HepG2 (cell line): ENCODE results near the gene TUFM. TPM values are rescaled to one million over a fixed set of nuclear protein-coding genes. Genes with fewer than 3 reads are reported as not detected.
A peak's percentile ranks its signal among the peaks of the same experiment; 100 is the strongest.

Experiments used
- ATAC-seq: fragments of 200-7000 bp; cut with Tn5 transposase; 3 replicates; pipeline ENCODE4 v1.9.1; 2020; ENCODE audit warnings: mild to moderate bottlenecking, moderate library complexity
- BruUV-seq: library from RNA; stranded (reverse); fragments of 400-500 nt; replicated peaks from 2 replicates; lab custom pipeline; 2021; lab: Mats Ljungman, UMichigan
- CTCF ChIA-PET: fragments of 300-600 bp; formaldehyde crosslinking; extraction: SDS; loops from one replicate; lab custom pipeline; 2021; ENCODE audit warnings: low total read pairs, inconsistent platforms, low intra/inter-chr PET ratio; lab: Yijun Ruan, JAX
- POLR2A ChIA-PET: fragments of 350-600 bp; sonication (Branson Sonifier 250); formaldehyde crosslinking; loops from one replicate; lab custom pipeline; 2020; ENCODE audit warnings: antibody characterized with exemption, inconsistent platforms; lab: Yijun Ruan, JAX
- DNase-seq: peaks from one replicate; pipeline ENCODE4 v3.0.0-alpha.2; 2015; ENCODE audit warnings: low spot score
- FAIRE-seq: peaks from 3 replicates; lab custom pipeline; 2011; peaks lifted over from hg19 to GRCh38; lab: Jason Lieb, UNC
- H2AFZ ChIP-seq: one replicate; pipeline ENCODE4 v1.6.1; 2011; ENCODE audit warnings: low read length, inconsistent platforms
- H3K27ac ChIP-seq: fragments of 300-600 bp; 3 replicates; pipeline ENCODE4 v1.8.0; 2011; ENCODE audit warnings: mixed run types, mild to moderate bottlenecking, mixed read lengths, low read length, inconsistent platforms; ENCODE audit not compliant: insufficient read depth; ENCODE audit errors: extremely low read length
- H3K27me3 ChIP-seq, 2 experiments: fragments of 200-600 bp in 1 of 2; 2 replicates in 1 of 2; 3 replicates in 1 of 2; pipeline versions ENCODE4 v1.6.0 to v1.8.0; 2011; ENCODE audit warnings: low read length in 2 of 2, mild to moderate bottlenecking in 2 of 2, moderate library complexity in 2 of 2, inconsistent platforms in 1 of 2; ENCODE audit not compliant: insufficient read depth in 2 of 2, control insufficient read depth in 1 of 2
- H3K36me3 ChIP-seq, 2 experiments: fragments of 200-600 bp in 1 of 2; replicated peaks in 1 of 2; 2 replicates in 1 of 2; 3 replicates in 1 of 2; pipeline versions ENCODE4 v1.5.1 to v1.8.0; 2011; ENCODE audit warnings: low read length in 2 of 2, inconsistent platforms in 1 of 2; ENCODE audit not compliant: insufficient read depth in 2 of 2, control insufficient read depth in 1 of 2
- H3K4me1 ChIP-seq: 2 replicates; pipeline ENCODE4 v1.5.1; 2012; ENCODE audit warnings: low read length, inconsistent platforms; ENCODE audit not compliant: insufficient read depth
- H3K4me2 ChIP-seq: 2 replicates; pipeline ENCODE4 v1.6.0; 2011; ENCODE audit warnings: low read depth, low read length, inconsistent platforms
- H3K4me3 ChIP-seq, 3 experiments: fragments of 200-600 bp in 1 of 3; sonication (generic), shearing (Covaris generic) in 1 of 3; replicated peaks in 1 of 3; 2 replicates each; pipeline ENCODE4 v1.5.1; 2011 to 2016; ENCODE audit warnings: low read length in 3 of 3, inconsistent platforms in 2 of 3, low read depth in 2 of 3, mild to moderate bottlenecking in 2 of 3, control low read depth in 1 of 3, mixed read lengths in 1 of 3; ENCODE audit not compliant: insufficient read depth in 1 of 3
- H3K79me2 ChIP-seq: one replicate; pipeline ENCODE4 v1.6.1; 2011; ENCODE audit warnings: low read length, inconsistent platforms; ENCODE audit not compliant: insufficient read depth
- H3K9ac ChIP-seq: 2 replicates; pipeline ENCODE4 v1.6.0; 2011; ENCODE audit warnings: mild to moderate bottlenecking, low read depth, low read length, inconsistent platforms; ENCODE audit not compliant: insufficient read depth
- H3K9me3 ChIP-seq: 2 replicates; pipeline ENCODE4 v1.5.1; 2012; ENCODE audit warnings: mild to moderate bottlenecking, low read length
- H4K20me1 ChIP-seq: 2 replicates; pipeline ENCODE4 v1.6.0; 2011; ENCODE audit warnings: inconsistent platforms, mild to moderate bottlenecking, low read length, moderate library complexity; ENCODE audit not compliant: insufficient read depth
- AGO2 ChIP-seq: fragments of 200-400 bp; formaldehyde crosslinking; optimal IDR thresholded peaks from 2 replicates; pipeline ENCODE3; 2017; ENCODE audit warnings: mild to moderate bottlenecking, low read depth, low read length, moderate library complexity
- MEIS1 ChIP-seq: sonication (generic); formaldehyde crosslinking; IDR thresholded peaks from 2 replicates; pipeline ENCODE4 v1.9.0; 2021; ENCODE audit warnings: mild to moderate bottlenecking, missing genetic modification reagents, moderate library complexity, borderline replicate concordance
- ZNF33B ChIP-seq: sonication (generic); formaldehyde crosslinking; IDR thresholded peaks from 2 replicates; pipeline ENCODE4 v1.5.1; 2020; ENCODE audit warnings: mild to moderate bottlenecking, missing genetic modification reagents
- WGBS: methylation state at CpG from one replicate; pipeline ENCODE4 v1.1.6; 2017; ENCODE audit warnings: low lambda C conversion rate; 5-methylcytosine and 5-hydroxymethylcytosine counted together
- in situ Hi-C: cut with HindIII; loops from 2 replicates; pipeline ENCODE4 v1.10.0; 2017; ENCODE audit warnings: low pct_unique_long_range_greater_than_20kb; ENCODE audit not compliant: extremely low pct_ligation_motif_present
- intact Hi-C: fragments of 100-400 bp; cut with micrococcal nuclease; formaldehyde crosslinking; loops from one replicate; pipeline ENCODE4 v1.10.0; 2022; ENCODE audit not compliant: unreplicated experiment
- polyA plus RNA-seq, 8 experiments: library from polyadenylated mRNA; depleted of rRNA in 3 of 8; stranded (reverse) in 7 of 8; unstranded in 1 of 8; fragments of >200 nt; fragmentation: Illumina TruSeq in 4 of 8; extraction: Trizol in 4 of 8; gene quantifications; 2 replicates each; pipeline versions ENCODE4 v1.2.1 to v1.2.3, GENCODE V29; 2011 to 2016; ENCODE audit warnings: low read depth in 4 of 8, missing spikeins in 1 of 8, mixed read lengths in 1 of 8; ENCODE audit not compliant: insufficient read depth in 1 of 8
- total RNA-seq, 5 experiments: library from RNA; depleted of rRNA; stranded (reverse); fragments of >200 nt; fragmentation: Illumina TruSeq; extraction: Trizol; gene quantifications; 2 replicates each; pipeline ENCODE4 v1.2.3, GENCODE V29; 2016; ENCODE audit warnings: low read depth in 1 of 5
- TF ChIP-seq, protein P1 (sequence below): IDR thresholded peaks from 2 replicates; pipeline ENCODE4 v1.6.1; 2016; ENCODE audit warnings: control low read depth
- TF ChIP-seq, protein P2 (sequence below): sonication (generic); formaldehyde crosslinking; IDR thresholded peaks from 2 replicates; pipeline ENCODE4 v1.4.0; 2020; ENCODE audit warnings: missing genetic modification reagents

TUFM gene
- total and polyA plus RNA-seq, 2 of the 13 experiments (the other 11 are each of a cell fraction or from before 2014, with no cell fraction given): 206 to 298 TPM

DNA sequence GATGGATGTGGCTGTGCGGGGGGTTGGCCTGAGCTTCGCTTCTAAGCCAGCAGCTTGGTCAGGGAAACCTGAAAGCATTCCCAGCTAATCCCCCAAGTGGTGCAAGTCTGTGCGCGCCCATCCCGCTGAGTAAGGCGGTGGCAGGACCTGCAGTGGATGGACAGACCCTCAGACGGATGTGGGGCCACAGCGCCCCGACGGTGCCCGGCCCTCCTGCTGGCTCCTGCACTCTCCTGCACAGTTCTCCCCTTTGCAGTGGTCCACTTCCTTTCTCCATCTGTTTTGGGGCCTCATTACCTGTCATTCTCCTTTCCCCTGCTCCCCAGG is 34.4 kb upstream of the TUFM start (continued):
- no peak for TF ChIP-seq MEIS1
- TF ChIP-seq, protein P1, sequence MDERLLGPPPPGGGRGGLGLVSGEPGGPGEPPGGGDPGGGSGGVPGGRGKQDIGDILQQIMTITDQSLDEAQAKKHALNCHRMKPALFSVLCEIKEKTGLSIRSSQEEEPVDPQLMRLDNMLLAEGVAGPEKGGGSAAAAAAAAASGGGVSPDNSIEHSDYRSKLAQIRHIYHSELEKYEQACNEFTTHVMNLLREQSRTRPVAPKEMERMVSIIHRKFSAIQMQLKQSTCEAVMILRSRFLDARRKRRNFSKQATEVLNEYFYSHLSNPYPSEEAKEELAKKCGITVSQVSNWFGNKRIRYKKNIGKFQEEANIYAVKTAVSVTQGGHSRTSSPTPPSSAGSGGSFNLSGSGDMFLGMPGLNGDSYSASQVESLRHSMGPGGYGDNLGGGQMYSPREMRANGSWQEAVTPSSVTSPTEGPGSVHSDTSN (CRISPR knock-in tag): no peak
- no peak for TF ChIP-seq ZNF33B (CRISPR knock-in tag)

DNA sequence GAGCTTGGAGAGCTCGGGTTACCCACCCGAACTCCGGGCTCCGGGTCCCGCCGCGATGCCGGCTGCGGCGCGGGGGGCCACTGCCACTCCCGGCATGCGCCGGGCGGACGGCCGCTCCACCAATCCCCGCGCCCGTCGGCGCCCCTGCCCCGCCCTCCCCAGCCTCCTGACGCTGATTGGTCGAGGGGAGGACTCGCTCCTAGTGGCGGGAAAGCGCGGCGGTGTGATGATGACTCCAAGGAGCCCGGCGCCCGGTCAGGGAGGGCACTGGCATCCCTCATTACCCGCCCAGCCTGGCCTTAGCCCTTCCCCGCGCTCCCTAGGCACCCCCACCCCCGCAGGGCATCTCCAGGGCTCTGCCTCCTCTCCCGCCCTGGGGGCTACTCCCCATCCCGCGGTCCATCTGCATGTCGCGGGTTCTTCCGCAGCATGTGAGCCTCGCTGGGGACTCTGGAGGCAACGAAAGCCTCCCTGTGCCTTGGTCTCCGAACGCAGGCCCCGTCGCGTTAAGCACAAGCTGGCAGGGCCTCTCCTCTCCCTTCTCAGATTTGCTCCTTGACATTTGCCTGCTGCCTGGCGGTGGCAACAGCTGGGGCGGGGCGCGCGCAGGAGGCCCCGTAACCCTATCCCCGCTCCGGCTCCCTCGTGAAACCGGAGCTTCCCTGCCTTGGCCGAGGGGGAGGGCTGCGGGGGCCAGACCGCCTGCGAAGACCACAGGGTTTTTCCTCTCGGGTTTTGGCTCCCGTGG is 33.9 kb upstream of the TUFM start:
- peak; percentile 65 for TF ChIP-seq AGO2
- TF ChIP-seq, protein P2, sequence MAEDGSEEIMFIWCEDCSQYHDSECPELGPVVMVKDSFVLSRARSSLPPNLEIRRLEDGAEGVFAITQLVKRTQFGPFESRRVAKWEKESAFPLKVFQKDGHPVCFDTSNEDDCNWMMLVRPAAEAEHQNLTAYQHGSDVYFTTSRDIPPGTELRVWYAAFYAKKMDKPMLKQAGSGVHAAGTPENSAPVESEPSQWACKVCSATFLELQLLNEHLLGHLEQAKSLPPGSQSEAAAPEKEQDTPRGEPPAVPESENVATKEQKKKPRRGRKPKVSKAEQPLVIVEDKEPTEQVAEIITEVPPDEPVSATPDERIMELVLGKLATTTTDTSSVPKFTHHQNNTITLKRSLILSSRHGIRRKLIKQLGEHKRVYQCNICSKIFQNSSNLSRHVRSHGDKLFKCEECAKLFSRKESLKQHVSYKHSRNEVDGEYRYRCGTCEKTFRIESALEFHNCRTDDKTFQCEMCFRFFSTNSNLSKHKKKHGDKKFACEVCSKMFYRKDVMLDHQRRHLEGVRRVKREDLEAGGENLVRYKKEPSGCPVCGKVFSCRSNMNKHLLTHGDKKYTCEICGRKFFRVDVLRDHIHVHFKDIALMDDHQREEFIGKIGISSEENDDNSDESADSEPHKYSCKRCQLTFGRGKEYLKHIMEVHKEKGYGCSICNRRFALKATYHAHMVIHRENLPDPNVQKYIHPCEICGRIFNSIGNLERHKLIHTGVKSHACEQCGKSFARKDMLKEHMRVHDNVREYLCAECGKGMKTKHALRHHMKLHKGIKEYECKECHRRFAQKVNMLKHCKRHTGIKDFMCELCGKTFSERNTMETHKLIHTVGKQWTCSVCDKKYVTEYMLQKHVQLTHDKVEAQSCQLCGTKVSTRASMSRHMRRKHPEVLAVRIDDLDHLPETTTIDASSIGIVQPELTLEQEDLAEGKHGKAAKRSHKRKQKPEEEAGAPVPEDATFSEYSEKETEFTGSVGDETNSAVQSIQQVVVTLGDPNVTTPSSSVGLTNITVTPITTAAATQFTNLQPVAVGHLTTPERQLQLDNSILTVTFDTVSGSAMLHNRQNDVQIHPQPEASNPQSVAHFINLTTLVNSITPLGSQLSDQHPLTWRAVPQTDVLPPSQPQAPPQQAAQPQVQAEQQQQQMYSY (CRISPR knock-in tag): no peak
- TF ChIP-seq, all 625 proteins: peak for 1
- Histone ChIP-seq H4K20me1 (no peaks in the 10 kb centered on the region), H3K9me3 (no peaks in the 10 kb centered on the region), H3K4me3 (no peak overlapping the region), H3K4me2 (no peak overlapping the region), H2AFZ (no peak overlapping the region), H3K4me1 (no peaks in the 10 kb centered on the region), H3K9ac (no peak overlapping the region), H3K36me3 (peaks cover 7 to 9% of the 10 kb centered on the region in 2 experiments; a peak in 4 of 5 replicates), H3K27me3 (no peaks in the 10 kb centered on the region), H3K27ac (no peak overlapping the region), H3K79me2 (no peaks in the 10 kb centered on the region)
- FAIRE-seq (no peak), ATAC-seq (no peak), DNase-seq (no peak)
- BruUV-seq: no TSS peak
- WGBS: 97% methylated on average over 57 of the region's 66 CpGs
- ChIA-PET CTCF (no interaction called here), POLR2A (no interaction called here)
- in situ Hi-C loops: no loop called here
- intact Hi-C loops: no loop called here
